ENCODE measurements around the gene TMEM86B. TPM values are rescaled to one million over a fixed set of nuclear protein-coding genes. Genes with fewer than 3 reads are reported as not detected.
A peak's percentile ranks its signal among the peaks of the same experiment; 100 is the strongest.

The TMEM86B gene
- total RNA-seq, 6 experiments from 2014 or later = 8.8 to 22.2 (median 14.0) TPM

- H3K4me1 ChIP-seq = peaks cover 0 to 28% (median 14%) of the 10 kb centered on the region in 4 donors
- no peaks in the 10 kb centered on the region for H3K36me3 ChIP-seq
- no peaks in the 10 kb centered on the region for H3K27me3 ChIP-seq
- ATAC-seq (no peak), DNase-seq (no peak)
- H3K9me3 ChIP-seq = peaks cover 0 to 2% (median 0%) of the 10 kb centered on the region in 4 donors
- no peak overlapping the region for H3K27ac ChIP-seq
- 44% methylated on average over 19 of the region's 22 CpGs for WGBS (ENCODE audit: insufficient coverage, low coverage, low lambda C conversion rate, missing lambda C conversion rate)
- intact Hi-C loops (cut with DNase I) = loop anchor here in 1 of 2 donors (10.0 kb wide), 1 partner anchor 62 kb away; no protein-coding TSS in a partner anchor
- no peak for TF ChIP-seq POLR2A (IDR thresholded peaks at IDR 0.05)
- no peak for TF ChIP-seq CTCF (IDR thresholded peaks at IDR 0.05)
- peak overlapping the region; percentile 85 to 96 (median 94) for H3K4me3 ChIP-seq
Measured at GRCh38 chr19:55256562-55257460, 28.2 kb upstream of the TMEM86B start.

- no peak for TF ChIP-seq POLR2A (IDR thresholded peaks at IDR 0.05)
- no peak for TF ChIP-seq CTCF (IDR thresholded peaks at IDR 0.05)
- H3K27me3 ChIP-seq = no peaks in the 10 kb centered on the region
- H3K36me3 ChIP-seq = no peaks in the 10 kb centered on the region
- 42% methylated on average over 6 of the region's 17 CpGs for WGBS (ENCODE audit: insufficient coverage, low coverage, low lambda C conversion rate, missing lambda C conversion rate)
- DNase-seq (no peak), ATAC-seq (no peak)
- intact Hi-C loops (cut with DNase I) = loop anchor here in 1 of 2 donors (10.0 kb wide), 1 partner anchor 61 kb away; no protein-coding TSS in a partner anchor
- peak overlapping the region in 2 of 3 donors; percentile 50 to 54 for H3K27ac ChIP-seq
- peak overlapping the region in 1 of 3 donors; percentile 96 for H3K4me3 ChIP-seq
- peaks cover 0 to 2% (median 0%) of the 10 kb centered on the region in 4 donors for H3K9me3 ChIP-seq
- peaks cover 0 to 28% (median 14%) of the 10 kb centered on the region in 4 donors for H3K4me1 ChIP-seq
Measured at GRCh38 chr19:55255618-55256423, 27.3 kb upstream of the TMEM86B start.

GRCh38 chr19:55254625-55254977 is 26.0 kb upstream of the TMEM86B start:
- Histone ChIP-seq H3K27me3 (no peaks in the 10 kb centered on the region), H3K4me1 (peaks cover 0 to 25% (median 13%) of the 10 kb centered on the region in 4 donors), H3K27ac (peak overlapping the region in 2 of 3 donors; percentile 50 to 54), H3K36me3 (no peaks in the 10 kb centered on the region), H3K4me3 (peak overlapping the region in 2 of 3 donors; percentile 16 to 22), H3K9me3 (peaks cover 0 to 2% (median 0%) of the 10 kb centered on the region in 4 donors)
- ATAC-seq = no peak
- no peak for TF ChIP-seq POLR2A (IDR thresholded peaks at IDR 0.05)
- no peak for DNase-seq
- WGBS (ENCODE audit: insufficient coverage, low coverage, low lambda C conversion rate, missing lambda C conversion rate) = 75% methylated on average over 2 of the region's 6 CpGs
- intact Hi-C loops (cut with DNase I) = loop anchor here in 1 of 2 donors (10.0 kb wide), 1 partner anchor 60 kb away; no protein-coding TSS in a partner anchor

- intact Hi-C loops (cut with DNase I) = loop anchor here in 1 of 2 donors (10.0 kb wide), 1 partner anchor 59 kb away; no protein-coding TSS in a partner anchor
- no peaks in the 10 kb centered on the region for H3K36me3 ChIP-seq
- ATAC-seq (peak in 1 of 4 donors; percentile 5), DNase-seq (no peak)
- 52% methylated on average over 11 of the region's 23 CpGs for WGBS (ENCODE audit: insufficient coverage, low coverage, low lambda C conversion rate, missing lambda C conversion rate)
- peaks cover 0 to 23% (median 11%) of the 10 kb centered on the region in 4 donors for H3K4me1 ChIP-seq
- no peak for TF ChIP-seq POLR2A (IDR thresholded peaks at IDR 0.05)
- no peak for TF ChIP-seq CTCF (IDR thresholded peaks at IDR 0.05)
- peak overlapping the region in 2 of 3 donors; percentile 50 to 54 for H3K27ac ChIP-seq
- H3K27me3 ChIP-seq = no peaks in the 10 kb centered on the region
- H3K4me3 ChIP-seq = peak overlapping the region in 2 of 3 donors; percentile 16 to 22
- H3K9me3 ChIP-seq = peaks cover 0 to under 1% (median 0%) of the 10 kb centered on the region in 4 donors
Measured at GRCh38 chr19:55253842-55254624, 25.5 kb upstream of the TMEM86B start.

All from right lobe of liver (tissue), 6 donors.